Keratinocyte (primary cell): ENCODE measurements around the gene REPS1. TPM values are rescaled to one million over a fixed set of nuclear protein-coding genes. Genes with fewer than 3 reads are reported as not detected.
A peak's percentile ranks its signal among the peaks of the same experiment; 100 is the strongest.

Source experiments
- DNase-seq: peaks from one replicate; pipeline ENCODE4 v3.0.0-alpha.2; 2011; ENCODE audit warnings: low read depth, missing footprints, low spot score
- FAIRE-seq: peaks from 2 replicates; lab custom pipeline; 2011; peaks lifted over from hg19 to GRCh38; lab: Jason Lieb, UNC
- H2AFZ ChIP-seq: 2 replicates; pipeline ENCODE4 v1.6.0; 2012; ENCODE audit warnings: low read length, control low read depth, inconsistent platforms; ENCODE audit not compliant: control insufficient read depth
- H3K27ac ChIP-seq: 2 replicates; pipeline ENCODE4 v1.5.1; 2011; ENCODE audit warnings: low read length; ENCODE audit not compliant: control insufficient read depth, insufficient read depth
- H3K27me3 ChIP-seq: 3 replicates; pipeline ENCODE4 v1.6.0; 2011; ENCODE audit warnings: low read length; ENCODE audit not compliant: control insufficient read depth, insufficient read depth; ENCODE audit errors: extremely low read depth
- H3K36me3 ChIP-seq, 2 experiments: 2 replicates in 1 of 2; 3 replicates in 1 of 2; pipeline ENCODE4 v1.5.1; 2011; ENCODE audit warnings: low read length in 2 of 2, mild to moderate bottlenecking in 1 of 2; ENCODE audit not compliant: control insufficient read depth in 2 of 2, insufficient read depth in 2 of 2; ENCODE audit errors: extremely low read depth in 1 of 2
- H3K4me1 ChIP-seq: 3 replicates; pipeline ENCODE4 v1.5.1; 2011; ENCODE audit warnings: low read length; ENCODE audit not compliant: control insufficient read depth, insufficient read depth; ENCODE audit errors: extremely low read depth
- H3K4me2 ChIP-seq: 3 replicates; pipeline ENCODE4 v1.6.0; 2011; ENCODE audit warnings: low read depth, low read length; ENCODE audit not compliant: control insufficient read depth, insufficient read depth; ENCODE audit errors: extremely low read depth
- H3K4me3 ChIP-seq, 3 experiments: fragments of 200-600 bp in 1 of 3; sonication (generic) in 1 of 3; 2 replicates in 2 of 3; 3 replicates in 1 of 3; pipeline ENCODE4 v1.5.1; 2011 to 2016; ENCODE audit warnings: low read length in 3 of 3, mild to moderate bottlenecking in 3 of 3, control low read depth in 2 of 3, inconsistent platforms in 1 of 3, low read depth in 1 of 3, mixed read lengths in 1 of 3, mixed run types in 1 of 3, moderate library complexity in 1 of 3; ENCODE audit not compliant: control insufficient read depth in 2 of 3, insufficient read depth in 2 of 3; ENCODE audit errors: extremely low read depth in 1 of 3
- H3K79me2 ChIP-seq: 2 replicates; pipeline ENCODE4 v1.6.0; 2012; ENCODE audit warnings: low read length; ENCODE audit not compliant: control insufficient read depth, insufficient read depth
- H3K9ac ChIP-seq: 3 replicates; pipeline ENCODE4 v1.6.0; 2011; ENCODE audit warnings: low read length; ENCODE audit not compliant: control insufficient read depth, insufficient read depth; ENCODE audit errors: extremely low read depth
- H3K9me1 ChIP-seq: 3 replicates; pipeline ENCODE4 v1.6.0; 2011; ENCODE audit warnings: low read length; ENCODE audit not compliant: control insufficient read depth, insufficient read depth; ENCODE audit errors: extremely low read depth
- H3K9me3 ChIP-seq: 2 replicates; pipeline ENCODE4 v1.5.1; 2012; ENCODE audit warnings: low read depth, low read length; ENCODE audit not compliant: control insufficient read depth
- H4K20me1 ChIP-seq: 3 replicates; pipeline ENCODE4 v1.6.0; 2011; ENCODE audit warnings: low read length; ENCODE audit not compliant: control insufficient read depth, insufficient read depth; ENCODE audit errors: extremely low read depth
- EZH2 ChIP-seq: IDR thresholded peaks from one replicate; pipeline ENCODE4 v1.6.1; 2012; ENCODE audit warnings: inconsistent platforms, mild to moderate bottlenecking, low read length, moderate library complexity
- dilution Hi-C: fragments of 300-500 bp; cut with MboI; formaldehyde crosslinking; loops from one replicate; pipeline ENCODE4 v1.7.0; 2020; ENCODE audit warnings: low sequenced_read_pairs; ENCODE audit not compliant: extremely low pct_ligation_motif_present
- polyA plus RNA-seq, 5 experiments: library from polyadenylated mRNA; depleted of rRNA in 3 of 5; stranded (reverse) in 3 of 5; stranded (forward) in 1 of 5; unstranded in 1 of 5; fragments of >200 nt; gene quantifications; 1 replicate in 1 of 5; 2 replicates in 3 of 5; 3 replicates in 1 of 5; pipeline versions ENCODE4 v1.2.1 to v1.2.3, GENCODE V29; 2011 to 2012; ENCODE audit warnings: missing spikeins in 2 of 5, low read depth in 1 of 5, low replicate concordance in 1 of 5
- TF ChIP-seq, protein P1 (sequence below), 3 experiments: IDR thresholded peaks in 1 of 3; conservative IDR thresholded peaks in 1 of 3; optimal IDR thresholded peaks in 1 of 3; 2 replicates in 2 of 3; 3 replicates in 1 of 3; pipeline versions ENCODE3 to v1.5.1; 2011; ENCODE audit warnings: low read length in 3 of 3, mild to moderate bottlenecking in 3 of 3, moderate library complexity in 2 of 3, control low read depth in 1 of 3, inconsistent platforms in 1 of 3; ENCODE audit not compliant: insufficient read depth in 2 of 3; ENCODE audit errors: extremely low read depth in 1 of 3

Gene REPS1
- polyA plus RNA-seq, 1 donor (not counting 4 experiments of a cell fraction or from before 2014, with no cell fraction given) = 61.3 TPM

DNA sequence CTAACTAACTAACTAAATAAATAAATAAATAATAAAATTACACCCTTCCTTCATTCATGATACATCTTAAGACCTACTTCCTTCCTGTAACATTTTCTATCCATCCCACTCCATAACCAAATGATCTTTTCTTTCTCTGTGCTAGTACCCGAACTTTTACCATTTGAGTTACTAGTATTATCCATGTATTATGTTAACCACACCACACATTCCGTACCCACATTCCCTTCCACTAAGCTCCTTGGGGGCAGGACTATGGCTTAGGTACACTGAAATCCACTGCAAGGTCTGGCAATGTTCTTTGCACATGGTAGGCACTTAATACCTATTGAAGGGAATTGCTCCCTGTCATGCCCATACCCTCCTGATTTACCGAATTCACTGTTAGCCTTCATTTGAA is 24.9 kb downstream of the REPS1 start:
- DNase-seq (no peak), FAIRE-seq (no peak)
- no peak overlapping the region for H3K4me2 ChIP-seq
- TF ChIP-seq, protein P1, sequence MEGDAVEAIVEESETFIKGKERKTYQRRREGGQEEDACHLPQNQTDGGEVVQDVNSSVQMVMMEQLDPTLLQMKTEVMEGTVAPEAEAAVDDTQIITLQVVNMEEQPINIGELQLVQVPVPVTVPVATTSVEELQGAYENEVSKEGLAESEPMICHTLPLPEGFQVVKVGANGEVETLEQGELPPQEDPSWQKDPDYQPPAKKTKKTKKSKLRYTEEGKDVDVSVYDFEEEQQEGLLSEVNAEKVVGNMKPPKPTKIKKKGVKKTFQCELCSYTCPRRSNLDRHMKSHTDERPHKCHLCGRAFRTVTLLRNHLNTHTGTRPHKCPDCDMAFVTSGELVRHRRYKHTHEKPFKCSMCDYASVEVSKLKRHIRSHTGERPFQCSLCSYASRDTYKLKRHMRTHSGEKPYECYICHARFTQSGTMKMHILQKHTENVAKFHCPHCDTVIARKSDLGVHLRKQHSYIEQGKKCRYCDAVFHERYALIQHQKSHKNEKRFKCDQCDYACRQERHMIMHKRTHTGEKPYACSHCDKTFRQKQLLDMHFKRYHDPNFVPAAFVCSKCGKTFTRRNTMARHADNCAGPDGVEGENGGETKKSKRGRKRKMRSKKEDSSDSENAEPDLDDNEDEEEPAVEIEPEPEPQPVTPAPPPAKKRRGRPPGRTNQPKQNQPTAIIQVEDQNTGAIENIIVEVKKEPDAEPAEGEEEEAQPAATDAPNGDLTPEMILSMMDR (optimal IDR thresholded peaks at IDR 0.05 in 1 of 3, IDR thresholded peaks at IDR 0.05 in 1 of 3, conservative IDR thresholded peaks at IDR 0.05 in 1 of 3; ENCODE audit: extremely low read depth in 1 of 3, insufficient read depth in 2 of 3, low read length in 3 of 3) = no peak
- no peak for TF ChIP-seq EZH2
- no peaks in the 10 kb centered on the region for H3K9me1 ChIP-seq
- dilution Hi-C loops = no loop called here
- H3K9ac ChIP-seq = no peak overlapping the region
- H3K4me3 ChIP-seq = no peak overlapping the region
- no peaks in the 10 kb centered on the region for H4K20me1 ChIP-seq
- no peaks in the 10 kb centered on the region for H3K9me3 ChIP-seq
- no peaks in the 10 kb centered on the region for H3K36me3 ChIP-seq
- H3K27ac ChIP-seq = no peak overlapping the region
- no peak overlapping the region for H2AFZ ChIP-seq
- peaks cover 18% of the 10 kb centered on the region for H3K4me1 ChIP-seq
- H3K79me2 ChIP-seq = peaks cover 92% of the 10 kb centered on the region
- H3K27me3 ChIP-seq = no peaks in the 10 kb centered on the region

GRCh38 chr6:138959521-138959920 is 28.5 kb downstream of the REPS1 start:
- dilution Hi-C loops = no loop called here
- no peaks in the 10 kb centered on the region for H3K9me1 ChIP-seq
- H3K4me1 ChIP-seq = peaks cover 24% of the 10 kb centered on the region
- no peak overlapping the region for H3K4me3 ChIP-seq
- H3K4me2 ChIP-seq = peak overlapping the region; percentile 4
- TF ChIP-seq, protein P1 (optimal IDR thresholded peaks at IDR 0.05 in 1 of 3, IDR thresholded peaks at IDR 0.05 in 1 of 3, conservative IDR thresholded peaks at IDR 0.05 in 1 of 3; ENCODE audit: extremely low read depth in 1 of 3, insufficient read depth in 2 of 3, low read length in 3 of 3) = no peak
- no peak for TF ChIP-seq EZH2
- peak overlapping the region; percentile 65 for H3K27ac ChIP-seq
- no peaks in the 10 kb centered on the region for H3K27me3 ChIP-seq
- H3K36me3 ChIP-seq = no peaks in the 10 kb centered on the region
- H3K79me2 ChIP-seq = peaks cover 89% of the 10 kb centered on the region
- no peak overlapping the region for H2AFZ ChIP-seq
- no peak for DNase-seq
- H3K9ac ChIP-seq = no peak overlapping the region
- H4K20me1 ChIP-seq = no peaks in the 10 kb centered on the region
- FAIRE-seq = no peak
- H3K9me3 ChIP-seq = no peaks in the 10 kb centered on the region
